HL-60 (cell line): Measurements from ENCODE around the gene HEXIM1.
"Not testable (repeated sequence)": the region's sequence is repeated elsewhere in the genome, so short reads cannot be mapped to it uniquely, and the experiment has no call there.

Experiments used
- DNase-seq, 2 experiments: peaks; one replicate each; pipeline ENCODE4 v3.0.0-alpha.2; 2010 to 2020; ENCODE audit warnings: low read depth in 1 of 2, low spot score in 1 of 2
- H3K27ac ChIP-seq: fragments of 250-450 bp; sonication (Bioruptor Pico); replicated peaks from 2 replicates; pipeline ENCODE4 v1.5.1; 2020; ENCODE audit warnings: mild to moderate bottlenecking, moderate library complexity
- H3K27me3 ChIP-seq: fragments of 250-450 bp; sonication (Bioruptor Pico); 2 replicates; pipeline ENCODE4 v1.5.1; 2021; ENCODE audit warnings: mild to moderate bottlenecking, moderate library complexity; ENCODE audit not compliant: insufficient read depth, poor library complexity, severe bottlenecking
- H3K4me3 ChIP-seq: replicated peaks from 2 replicates; pipeline ENCODE4 v1.5.1; 2011; ENCODE audit warnings: mild to moderate bottlenecking, control low read depth, low read length; ENCODE audit not compliant: insufficient read depth
- GABPA ChIP-seq: IDR thresholded peaks from 2 replicates; pipeline ENCODE4 v1.6.1; 2012; ENCODE audit warnings: low read depth
- POLR2AphosphoS5 ChIP-seq: IDR thresholded peaks from 2 replicates; pipeline ENCODE4 v1.6.1; 2012; ENCODE audit warnings: low read depth
- REST ChIP-seq: IDR thresholded peaks from 2 replicates; pipeline ENCODE4 v1.6.1; 2012; ENCODE audit warnings: low read depth; ENCODE audit not compliant: insufficient replicate concordance
- SPI1 ChIP-seq: IDR thresholded peaks from 2 replicates; pipeline ENCODE4 v1.6.1; 2012; ENCODE audit warnings: low read depth, mild to moderate bottlenecking, borderline replicate concordance
- TF ChIP-seq, protein P1 (sequence below): IDR thresholded peaks from one replicate; pipeline ENCODE4 v1.5.1; 2011; ENCODE audit warnings: low read length, control low read depth, inconsistent platforms; ENCODE audit not compliant: insufficient read depth

Gene HEXIM1

GRCh38 chr17:45123076-45123770, 25.1 kb upstream of the HEXIM1 start:
- no peaks in the 10 kb centered on the region for H3K27me3 ChIP-seq
- no peak overlapping the region; the same call in 1 of the 2 replicates for H3K27ac ChIP-seq
- H3K4me3 ChIP-seq, result no peak overlapping the region
- DNase-seq, result no peak
- no peak for TF ChIP-seq POLR2AphosphoS5
- TF ChIP-seq, protein P1, sequence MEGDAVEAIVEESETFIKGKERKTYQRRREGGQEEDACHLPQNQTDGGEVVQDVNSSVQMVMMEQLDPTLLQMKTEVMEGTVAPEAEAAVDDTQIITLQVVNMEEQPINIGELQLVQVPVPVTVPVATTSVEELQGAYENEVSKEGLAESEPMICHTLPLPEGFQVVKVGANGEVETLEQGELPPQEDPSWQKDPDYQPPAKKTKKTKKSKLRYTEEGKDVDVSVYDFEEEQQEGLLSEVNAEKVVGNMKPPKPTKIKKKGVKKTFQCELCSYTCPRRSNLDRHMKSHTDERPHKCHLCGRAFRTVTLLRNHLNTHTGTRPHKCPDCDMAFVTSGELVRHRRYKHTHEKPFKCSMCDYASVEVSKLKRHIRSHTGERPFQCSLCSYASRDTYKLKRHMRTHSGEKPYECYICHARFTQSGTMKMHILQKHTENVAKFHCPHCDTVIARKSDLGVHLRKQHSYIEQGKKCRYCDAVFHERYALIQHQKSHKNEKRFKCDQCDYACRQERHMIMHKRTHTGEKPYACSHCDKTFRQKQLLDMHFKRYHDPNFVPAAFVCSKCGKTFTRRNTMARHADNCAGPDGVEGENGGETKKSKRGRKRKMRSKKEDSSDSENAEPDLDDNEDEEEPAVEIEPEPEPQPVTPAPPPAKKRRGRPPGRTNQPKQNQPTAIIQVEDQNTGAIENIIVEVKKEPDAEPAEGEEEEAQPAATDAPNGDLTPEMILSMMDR, result no peak
- no peak for TF ChIP-seq REST
- no peak for TF ChIP-seq SPI1
- TF ChIP-seq GABPA, result no peak

- TF ChIP-seq GABPA, result no peak
- TF ChIP-seq, protein P1, result no peak
- TF ChIP-seq SPI1, result no peak
- no peak for TF ChIP-seq REST
- no peak for TF ChIP-seq POLR2AphosphoS5
- Histone ChIP-seq H3K4me3 (no peak overlapping the region), H3K27me3 (no peaks in the 10 kb centered on the region), H3K27ac (peak overlapping the region; percentile 55)
- peak; percentile 63 to 68 for DNase-seq
Measured at GRCh38 chr17:45123930-45124796, 24.1 kb upstream of the HEXIM1 start.

GRCh38 chr17:45124797-45125122, 23.5 kb upstream of the HEXIM1 start:
- H3K27ac ChIP-seq, result peak overlapping the region; percentile 55
- H3K4me3 ChIP-seq, H3K27me3 ChIP-seq, DNase-seq: not testable (repeated sequence)

DNA sequence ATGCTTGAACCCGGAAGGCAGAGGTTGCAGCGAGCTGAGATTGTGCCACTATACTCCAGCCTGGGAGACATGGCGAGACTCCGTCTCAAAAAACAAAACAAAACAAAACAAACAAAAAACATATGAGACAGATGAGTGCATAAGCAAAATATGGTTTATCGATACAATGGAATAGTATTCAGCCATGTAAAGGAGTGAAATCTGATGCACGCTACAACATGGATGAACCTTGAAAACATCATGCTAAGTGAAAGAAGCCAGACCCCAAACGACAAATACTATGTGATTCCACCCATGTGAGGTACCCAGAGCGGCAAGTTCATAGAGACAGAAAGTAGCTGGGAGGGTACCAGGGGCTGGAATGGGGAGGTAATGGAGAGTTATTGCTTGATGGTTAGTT, 22.8 kb upstream of the HEXIM1 start:
- DNase-seq, result no peak
- Histone ChIP-seq H3K27ac (no peak overlapping the region), H3K27me3 (no peaks in the 10 kb centered on the region), H3K4me3 (no peak overlapping the region)
- TF ChIP-seq, protein P1, result no peak
- TF ChIP-seq REST (no peak), GABPA (no peak), POLR2AphosphoS5 (no peak), SPI1 (no peak)
